Measurements from ENCODE around the gene SP4. TPM values are rescaled to one million over a fixed set of nuclear protein-coding genes. Genes with fewer than 3 reads are reported as not detected.
A peak's percentile ranks its signal among the peaks of the same experiment; 100 is the strongest.

The SP4 gene
- total RNA-seq, 1 donor: 17.0 TPM

DNA sequence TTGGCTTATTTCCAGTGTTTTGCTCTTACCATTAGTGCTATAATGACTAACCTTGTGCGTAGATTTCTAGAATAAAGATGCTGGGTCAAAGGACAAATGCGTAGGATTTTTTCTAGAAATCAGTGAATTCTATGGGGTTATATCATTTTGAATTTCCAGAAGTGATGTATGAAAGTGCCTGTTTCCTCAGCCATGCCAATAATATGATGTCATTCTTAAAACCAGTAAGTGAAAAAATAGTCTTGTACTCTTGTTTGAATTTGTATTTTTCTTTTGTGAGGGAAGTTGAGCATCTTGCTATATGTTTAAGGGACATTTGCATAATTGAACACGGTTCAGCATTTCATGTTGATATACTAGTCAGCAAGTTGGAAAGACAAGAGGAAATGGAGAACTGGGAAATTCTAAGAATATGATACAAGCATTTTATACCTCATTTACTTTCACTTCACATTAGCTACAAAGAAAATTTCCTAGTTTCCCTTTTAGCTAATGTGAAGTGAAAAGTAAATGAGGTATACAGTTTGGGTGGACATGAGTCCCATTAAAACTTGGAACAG, 111.1 kb downstream of the SP4 start:
- DNase-seq (ENCODE audit: low read depth): no peak
- TF ChIP-seq, protein P1, sequence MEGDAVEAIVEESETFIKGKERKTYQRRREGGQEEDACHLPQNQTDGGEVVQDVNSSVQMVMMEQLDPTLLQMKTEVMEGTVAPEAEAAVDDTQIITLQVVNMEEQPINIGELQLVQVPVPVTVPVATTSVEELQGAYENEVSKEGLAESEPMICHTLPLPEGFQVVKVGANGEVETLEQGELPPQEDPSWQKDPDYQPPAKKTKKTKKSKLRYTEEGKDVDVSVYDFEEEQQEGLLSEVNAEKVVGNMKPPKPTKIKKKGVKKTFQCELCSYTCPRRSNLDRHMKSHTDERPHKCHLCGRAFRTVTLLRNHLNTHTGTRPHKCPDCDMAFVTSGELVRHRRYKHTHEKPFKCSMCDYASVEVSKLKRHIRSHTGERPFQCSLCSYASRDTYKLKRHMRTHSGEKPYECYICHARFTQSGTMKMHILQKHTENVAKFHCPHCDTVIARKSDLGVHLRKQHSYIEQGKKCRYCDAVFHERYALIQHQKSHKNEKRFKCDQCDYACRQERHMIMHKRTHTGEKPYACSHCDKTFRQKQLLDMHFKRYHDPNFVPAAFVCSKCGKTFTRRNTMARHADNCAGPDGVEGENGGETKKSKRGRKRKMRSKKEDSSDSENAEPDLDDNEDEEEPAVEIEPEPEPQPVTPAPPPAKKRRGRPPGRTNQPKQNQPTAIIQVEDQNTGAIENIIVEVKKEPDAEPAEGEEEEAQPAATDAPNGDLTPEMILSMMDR (IDR thresholded peaks at IDR 0.05; ENCODE audit: insufficient read depth, low read length): no peak

DNA sequence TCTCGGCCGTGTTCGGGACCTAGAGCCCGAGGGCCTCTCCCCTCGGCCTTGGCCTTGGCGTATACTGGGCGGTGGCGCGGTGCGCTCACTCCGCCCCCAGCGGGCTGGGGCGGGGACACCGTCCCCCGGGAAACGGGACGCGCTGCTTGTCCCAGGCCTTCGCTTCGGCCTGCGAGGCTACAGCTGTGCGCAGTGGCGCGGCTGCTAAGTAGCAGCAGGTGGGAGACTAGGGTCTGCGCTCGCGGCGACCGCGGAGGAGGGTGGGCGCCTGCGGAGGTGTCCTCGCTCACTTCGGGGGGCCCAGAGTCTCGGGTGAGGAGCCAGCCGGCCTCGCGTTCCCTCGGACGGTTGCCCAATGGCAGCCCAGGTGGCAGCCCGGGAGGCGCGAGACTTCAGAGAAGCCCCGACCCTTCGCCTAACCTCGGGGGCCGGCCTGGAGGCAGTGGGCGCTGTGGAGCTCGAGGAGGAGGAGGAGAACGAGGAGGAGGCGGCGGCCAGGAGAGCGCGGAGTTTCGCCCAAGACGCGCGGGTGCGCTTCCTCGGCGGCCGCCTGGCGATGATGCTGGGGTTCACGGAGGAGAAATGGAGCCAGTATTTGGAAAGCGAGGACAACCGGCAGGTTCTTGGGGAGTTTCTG, 115.1 kb downstream of the SP4 start, which contains the start of gene DNAH11:
Gene DNAH11, plus strand, starts transcription at position 149 of the 637 bp plus-strand sequence. Its CDS starts 207 bp downstream, at position 356.
- TF ChIP-seq, protein P1 (IDR thresholded peaks at IDR 0.05; ENCODE audit: insufficient read depth, low read length): no peak
- H3K4me3 ChIP-seq (ENCODE audit: low read depth, low read length): peak within 1 kb of the TSS; percentile 60
- no peak for DNase-seq (ENCODE audit: low read depth)

More for the DNA sequence above, 111.1 kb downstream of the SP4 start:
- H3K4me3 ChIP-seq (ENCODE audit: low read depth, low read length): no peak overlapping the region

DNA sequence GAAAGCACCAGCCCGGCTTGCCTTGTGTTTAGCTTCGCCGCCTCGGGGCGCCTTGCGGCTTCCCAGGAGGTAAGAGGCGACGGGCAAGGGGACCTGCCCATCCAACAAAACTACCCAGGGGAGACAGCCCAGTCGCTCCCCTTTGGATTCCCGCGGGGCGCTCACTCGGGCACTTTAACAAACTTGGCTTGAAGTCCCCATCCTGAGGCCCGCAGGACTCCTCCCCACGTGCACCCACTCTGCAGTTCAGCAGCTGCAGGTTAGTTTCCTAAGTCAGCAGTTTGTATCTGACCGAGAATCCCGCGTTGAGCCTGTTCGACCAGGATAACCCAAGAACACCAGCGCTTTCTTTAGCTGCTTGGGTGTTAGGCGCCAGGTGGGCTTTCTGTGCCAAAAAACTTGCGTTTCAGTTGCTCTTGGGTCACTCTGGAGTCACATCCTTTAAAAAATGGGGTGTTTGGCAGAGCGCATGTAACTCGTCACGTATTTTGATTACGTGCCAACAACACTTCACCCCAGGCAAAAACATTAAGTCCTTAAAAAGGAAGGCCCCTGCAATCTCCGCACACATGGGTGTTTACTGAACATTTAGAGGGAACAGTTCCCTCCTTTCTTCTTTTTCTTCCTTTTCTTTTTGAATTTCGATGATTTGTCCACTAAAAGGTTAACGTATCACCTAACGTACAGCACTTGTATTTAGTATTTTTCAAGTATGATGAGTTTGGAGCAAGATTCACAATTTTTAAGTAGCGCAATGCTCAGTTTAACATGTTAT, 115.8 kb downstream of the SP4 start:
- peak overlapping the region; percentile 60 for H3K4me3 ChIP-seq (ENCODE audit: low read depth, low read length)
- DNase-seq (ENCODE audit: low read depth): peak; percentile 25
- TF ChIP-seq, protein P1 (IDR thresholded peaks at IDR 0.05; ENCODE audit: insufficient read depth, low read length): no peak

DNA sequence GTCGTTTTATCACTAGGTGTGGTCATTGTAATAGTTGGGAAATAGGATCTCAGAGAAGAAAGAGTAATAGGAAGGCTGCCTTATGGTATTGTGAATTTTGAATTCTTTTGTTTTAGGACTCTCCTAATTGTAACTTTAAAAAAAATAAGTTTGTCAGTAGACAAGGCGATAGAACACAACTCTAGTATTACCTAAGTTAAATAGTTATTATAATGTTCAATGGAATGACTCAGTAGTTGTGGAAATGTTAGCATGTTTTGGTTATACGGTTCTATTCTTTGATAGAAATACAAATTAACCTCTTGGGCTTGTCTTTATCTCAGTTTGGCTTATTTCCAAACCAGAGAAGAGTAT, 116.4 kb downstream of the SP4 start:
- TF ChIP-seq, protein P1 (IDR thresholded peaks at IDR 0.05; ENCODE audit: insufficient read depth, low read length): no peak
- DNase-seq (ENCODE audit: low read depth): no peak
- H3K4me3 ChIP-seq (ENCODE audit: low read depth, low read length): no peak overlapping the region

DNA sequence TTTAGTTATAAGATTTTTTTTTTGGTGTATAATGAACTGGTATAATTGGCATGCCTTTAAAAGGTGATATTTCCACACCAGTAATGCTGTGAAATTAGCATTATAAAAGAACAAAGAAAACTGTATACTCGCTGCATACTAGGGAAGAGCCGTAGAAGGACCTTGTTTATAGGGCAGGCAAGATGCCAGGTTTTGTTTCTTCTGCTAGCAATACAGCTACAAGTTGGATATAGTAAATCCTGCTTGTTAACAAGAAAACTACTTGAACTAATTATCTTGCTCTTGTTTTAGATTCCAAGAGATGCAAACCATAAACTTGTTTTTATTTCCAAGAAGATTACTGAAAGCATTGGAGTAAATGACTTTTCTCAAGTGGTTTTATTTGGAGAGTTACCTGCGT, 116.8 kb downstream of the SP4 start:
- DNase-seq (ENCODE audit: low read depth): no peak

DNA sequence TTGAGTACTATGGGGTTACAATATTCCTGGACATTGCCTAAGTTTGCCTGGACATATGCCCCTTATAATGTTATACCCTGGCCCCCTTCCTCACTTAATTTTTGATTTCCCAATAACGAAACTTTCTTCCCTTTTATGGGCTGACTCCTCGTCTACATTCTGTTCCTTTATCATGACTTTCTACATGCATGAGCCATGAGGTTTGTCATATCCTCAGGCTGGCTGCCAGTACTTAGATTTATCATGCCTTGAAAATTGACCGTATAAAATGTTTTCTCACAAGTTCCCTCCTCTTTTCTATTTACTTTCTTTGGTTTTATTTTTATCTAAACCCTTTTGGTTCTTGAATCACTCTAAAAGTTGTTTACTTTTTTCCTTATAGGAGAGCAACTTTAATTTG, 119.6 kb downstream of the SP4 start:
- DNase-seq (ENCODE audit: low read depth): peak; percentile 34
- TF ChIP-seq, protein P1 (IDR thresholded peaks at IDR 0.05; ENCODE audit: insufficient read depth, low read length): no peak
- H3K4me3 ChIP-seq (ENCODE audit: low read depth, low read length): no peak overlapping the region

More for the DNA sequence above, 116.8 kb downstream of the SP4 start:
- no peak overlapping the region for H3K4me3 ChIP-seq (ENCODE audit: low read depth, low read length)
- TF ChIP-seq, protein P1 (IDR thresholded peaks at IDR 0.05; ENCODE audit: insufficient read depth, low read length): no peak

All from fibroblast of the aortic adventitia (primary cell).